ENCODE data around the gene CPEB3.

The CPEB3 gene

DNA sequence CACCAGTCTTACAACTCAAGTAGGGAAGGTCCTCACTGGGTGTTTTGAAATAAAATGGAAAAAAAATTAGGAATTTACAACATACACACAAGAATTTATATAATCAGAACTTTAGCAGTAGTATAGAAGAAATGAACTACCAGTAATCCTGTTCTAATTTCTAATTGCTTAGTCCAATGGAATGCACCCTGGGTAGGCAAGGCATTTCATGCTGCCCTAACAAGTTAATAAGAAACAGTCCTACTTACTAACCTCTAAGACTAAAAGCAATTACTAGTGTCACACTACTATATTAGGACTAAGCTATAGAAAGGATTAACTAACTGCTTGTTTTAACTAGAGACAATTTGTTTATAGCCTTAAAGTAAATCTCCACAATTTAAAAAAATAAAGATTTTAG, 209.2 kb downstream of the CPEB3 start:
- in situ Hi-C loops (cut with MboI; ENCODE audit: low sequenced_read_pairs, unreplicated experiment), result loop anchor here (5.0 to 25.0 kb wide), 2 partner anchors 206 to 361 kb away; partner anchors contain the start of genes CPEB3 and MARCHF5
- TF ChIP-seq, protein P1, sequence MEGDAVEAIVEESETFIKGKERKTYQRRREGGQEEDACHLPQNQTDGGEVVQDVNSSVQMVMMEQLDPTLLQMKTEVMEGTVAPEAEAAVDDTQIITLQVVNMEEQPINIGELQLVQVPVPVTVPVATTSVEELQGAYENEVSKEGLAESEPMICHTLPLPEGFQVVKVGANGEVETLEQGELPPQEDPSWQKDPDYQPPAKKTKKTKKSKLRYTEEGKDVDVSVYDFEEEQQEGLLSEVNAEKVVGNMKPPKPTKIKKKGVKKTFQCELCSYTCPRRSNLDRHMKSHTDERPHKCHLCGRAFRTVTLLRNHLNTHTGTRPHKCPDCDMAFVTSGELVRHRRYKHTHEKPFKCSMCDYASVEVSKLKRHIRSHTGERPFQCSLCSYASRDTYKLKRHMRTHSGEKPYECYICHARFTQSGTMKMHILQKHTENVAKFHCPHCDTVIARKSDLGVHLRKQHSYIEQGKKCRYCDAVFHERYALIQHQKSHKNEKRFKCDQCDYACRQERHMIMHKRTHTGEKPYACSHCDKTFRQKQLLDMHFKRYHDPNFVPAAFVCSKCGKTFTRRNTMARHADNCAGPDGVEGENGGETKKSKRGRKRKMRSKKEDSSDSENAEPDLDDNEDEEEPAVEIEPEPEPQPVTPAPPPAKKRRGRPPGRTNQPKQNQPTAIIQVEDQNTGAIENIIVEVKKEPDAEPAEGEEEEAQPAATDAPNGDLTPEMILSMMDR (IDR thresholded peaks at IDR 0.05; ENCODE audit: borderline replicate concordance, control extremely low read depth, extremely low read depth, insufficient read depth, missing control alignments), result no peak
- no peak for DNase-seq (ENCODE audit: low spot score)

- no peak for DNase-seq (ENCODE audit: low spot score)
- in situ Hi-C loops (cut with MboI; ENCODE audit: low sequenced_read_pairs, unreplicated experiment), result loop anchor here (5.0 to 25.0 kb wide), 2 partner anchors 207 to 362 kb away; partner anchors contain the start of genes CPEB3 and MARCHF5
- TF ChIP-seq, protein P1 (IDR thresholded peaks at IDR 0.05; ENCODE audit: borderline replicate concordance, control extremely low read depth, extremely low read depth, insufficient read depth, missing control alignments), result no peak
Observed at GRCh38 chr10:92080244-92080643, 210.6 kb downstream of the CPEB3 start.

DNA sequence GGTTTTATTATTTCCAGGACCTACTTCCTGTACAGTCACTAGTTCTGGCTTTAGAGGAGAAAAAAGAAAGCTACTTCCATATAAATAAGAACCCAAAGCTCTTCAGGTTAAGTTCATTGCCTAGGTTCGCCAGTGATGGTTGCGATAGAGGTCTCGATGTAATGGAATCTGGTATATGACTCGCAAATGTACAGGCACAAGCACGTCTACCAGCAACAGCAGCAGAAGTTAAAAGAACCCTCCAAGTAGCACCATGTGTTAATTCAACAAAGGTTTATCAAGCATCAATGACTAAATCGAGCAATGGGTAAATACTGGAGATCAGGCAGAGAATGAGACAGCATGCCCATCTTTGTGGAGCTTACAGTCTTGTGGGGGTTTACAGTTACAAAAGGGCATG, 211.9 kb downstream of the CPEB3 start:
- no peak for DNase-seq (ENCODE audit: low spot score)
- in situ Hi-C loops (cut with MboI; ENCODE audit: low sequenced_read_pairs, unreplicated experiment), result loop anchor here (25.0 kb wide), 1 partner anchor 208 kb away; the partner anchor contains the start of genes CPEB3 and MARCHF5
- TF ChIP-seq, protein P1 (IDR thresholded peaks at IDR 0.05; ENCODE audit: borderline replicate concordance, control extremely low read depth, extremely low read depth, insufficient read depth, missing control alignments), result no peak

DNA sequence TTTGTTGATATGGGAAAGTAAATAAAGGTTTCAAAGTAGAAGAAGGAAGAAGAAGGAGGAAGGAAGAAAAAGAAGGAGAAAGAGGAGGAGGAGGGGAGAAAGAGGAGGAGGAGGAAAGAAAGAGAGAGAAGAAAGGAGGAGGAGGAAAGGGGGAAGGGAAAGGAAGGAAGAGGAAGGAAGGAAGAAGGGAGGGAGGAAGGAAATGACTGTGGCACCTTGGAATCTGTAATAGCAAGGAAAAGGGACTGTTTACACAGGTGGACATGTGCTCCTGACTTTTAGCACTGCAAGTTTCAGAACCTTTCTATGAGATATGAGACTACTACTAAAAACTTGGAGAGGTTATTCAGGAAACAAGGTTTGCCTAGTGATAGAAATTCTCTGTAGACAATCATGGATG, 214.2 kb downstream of the CPEB3 start:
- DNase-seq (ENCODE audit: low spot score), result no peak
- in situ Hi-C loops (cut with MboI; ENCODE audit: low sequenced_read_pairs, unreplicated experiment), result loop anchor here (25.0 kb wide), 1 partner anchor 211 kb away; the partner anchor contains the start of genes CPEB3 and MARCHF5
- TF ChIP-seq, protein P1 (IDR thresholded peaks at IDR 0.05; ENCODE audit: borderline replicate concordance, control extremely low read depth, extremely low read depth, insufficient read depth, missing control alignments), result no peak

GRCh38 chr10:92075829-92076228, 215.0 kb downstream of the CPEB3 start:
- TF ChIP-seq, protein P1 (IDR thresholded peaks at IDR 0.05; ENCODE audit: borderline replicate concordance, control extremely low read depth, extremely low read depth, insufficient read depth, missing control alignments), result no peak
- in situ Hi-C loops (cut with MboI; ENCODE audit: low sequenced_read_pairs, unreplicated experiment), result loop anchor here (25.0 kb wide), 1 partner anchor 211 kb away; the partner anchor contains the start of genes CPEB3 and MARCHF5
- DNase-seq (ENCODE audit: low spot score), result no peak

- no peak for DNase-seq (ENCODE audit: low spot score)
- in situ Hi-C loops (cut with MboI; ENCODE audit: low sequenced_read_pairs, unreplicated experiment), result no loop called here
- TF ChIP-seq, protein P1 (IDR thresholded peaks at IDR 0.05; ENCODE audit: borderline replicate concordance, control extremely low read depth, extremely low read depth, insufficient read depth, missing control alignments), result no peak
Observed at GRCh38 chr10:92074126-92074887, 216.6 kb downstream of the CPEB3 start.
